Embryonic facial prominence (tissue), 1 donor: Measurements from ENCODE around the gene CPSF3.

ENCODE experiments used
- DNase-seq: peaks from one replicate; pipeline ENCODE4 v3.0.0-alpha.2; 2016; ENCODE audit errors: extremely low spot score

CPSF3 gene

GRCh38 chr2:9423100-9423921 is at the start of gene CPSF3, which contains the start of gene ITGB1BP1:
TSS of gene CPSF3 (plus strand) at chr2:9423654. CDS start at chr2:9423774, 120 bp downstream.
TSS of gene ITGB1BP1 (minus strand) at chr2:9423528. CDS start at chr2:9418697, 4,831 bp downstream.
- DNase-seq, result peak; percentile 98

DNA sequence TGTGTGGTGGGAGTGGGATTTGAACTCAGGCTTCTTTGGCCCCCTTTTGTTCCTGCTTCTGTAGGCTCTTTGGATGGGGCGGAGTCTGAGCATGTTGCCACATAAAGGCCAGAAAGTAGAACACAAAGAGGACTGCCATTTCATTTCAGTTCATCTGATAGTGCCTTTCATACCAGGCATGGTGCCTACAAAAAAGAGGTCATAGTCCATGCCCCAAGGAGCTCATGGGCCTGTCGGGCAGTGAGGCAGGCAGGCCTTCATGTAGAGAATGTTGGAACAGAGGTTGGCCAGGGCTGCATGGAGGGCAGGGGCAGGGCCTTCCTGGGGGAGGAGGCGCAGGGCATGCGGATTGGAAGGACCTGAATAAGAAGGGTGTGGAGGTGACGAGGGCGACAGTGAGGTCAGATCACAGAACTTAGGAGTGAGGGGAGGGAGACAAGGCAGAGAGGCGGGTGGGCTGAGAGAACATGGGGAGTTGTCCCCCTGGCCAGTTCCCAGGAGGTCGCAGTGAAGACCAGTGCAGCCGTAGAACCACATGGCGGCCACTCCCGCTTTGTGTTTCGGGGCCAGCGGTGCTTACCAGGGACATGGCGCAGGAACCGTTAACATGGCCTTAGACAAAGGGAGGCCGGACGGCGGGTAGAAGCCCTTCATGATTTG is 49.3 kb upstream of the CPSF3 start:
- DNase-seq, result no peak

DNA sequence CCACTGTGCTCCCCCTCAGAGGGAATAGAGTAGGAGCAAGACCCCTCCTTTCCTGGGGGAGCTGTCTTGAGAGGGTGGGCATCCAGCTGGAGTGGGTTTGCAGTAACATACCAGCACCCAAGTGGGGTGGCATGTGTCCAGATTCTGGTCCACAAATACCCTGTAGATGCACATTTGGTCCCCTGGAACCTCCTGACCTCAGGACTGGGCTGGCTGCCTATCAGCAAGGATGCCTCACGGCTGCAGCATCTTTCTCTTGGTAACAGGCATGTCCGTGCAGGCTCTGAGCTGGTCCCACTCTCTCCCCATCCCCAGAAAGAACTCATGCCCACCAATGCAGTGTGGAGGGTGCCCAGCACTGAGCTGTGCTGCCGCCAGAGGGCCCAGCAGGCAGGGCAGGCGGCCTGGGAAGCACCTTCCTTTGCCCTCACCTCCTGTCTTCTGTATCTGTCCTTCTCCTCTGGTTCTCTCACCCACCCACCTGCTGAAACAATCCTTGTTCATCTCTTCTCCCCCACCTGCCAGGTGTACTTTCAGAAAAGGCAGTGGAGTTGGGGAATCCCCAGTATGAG is 47.5 kb upstream of the CPSF3 start:
- no peak for DNase-seq

GRCh38 chr2:9377461-9378097 is 45.9 kb upstream of the CPSF3 start:
- DNase-seq, result no peak

DNA sequence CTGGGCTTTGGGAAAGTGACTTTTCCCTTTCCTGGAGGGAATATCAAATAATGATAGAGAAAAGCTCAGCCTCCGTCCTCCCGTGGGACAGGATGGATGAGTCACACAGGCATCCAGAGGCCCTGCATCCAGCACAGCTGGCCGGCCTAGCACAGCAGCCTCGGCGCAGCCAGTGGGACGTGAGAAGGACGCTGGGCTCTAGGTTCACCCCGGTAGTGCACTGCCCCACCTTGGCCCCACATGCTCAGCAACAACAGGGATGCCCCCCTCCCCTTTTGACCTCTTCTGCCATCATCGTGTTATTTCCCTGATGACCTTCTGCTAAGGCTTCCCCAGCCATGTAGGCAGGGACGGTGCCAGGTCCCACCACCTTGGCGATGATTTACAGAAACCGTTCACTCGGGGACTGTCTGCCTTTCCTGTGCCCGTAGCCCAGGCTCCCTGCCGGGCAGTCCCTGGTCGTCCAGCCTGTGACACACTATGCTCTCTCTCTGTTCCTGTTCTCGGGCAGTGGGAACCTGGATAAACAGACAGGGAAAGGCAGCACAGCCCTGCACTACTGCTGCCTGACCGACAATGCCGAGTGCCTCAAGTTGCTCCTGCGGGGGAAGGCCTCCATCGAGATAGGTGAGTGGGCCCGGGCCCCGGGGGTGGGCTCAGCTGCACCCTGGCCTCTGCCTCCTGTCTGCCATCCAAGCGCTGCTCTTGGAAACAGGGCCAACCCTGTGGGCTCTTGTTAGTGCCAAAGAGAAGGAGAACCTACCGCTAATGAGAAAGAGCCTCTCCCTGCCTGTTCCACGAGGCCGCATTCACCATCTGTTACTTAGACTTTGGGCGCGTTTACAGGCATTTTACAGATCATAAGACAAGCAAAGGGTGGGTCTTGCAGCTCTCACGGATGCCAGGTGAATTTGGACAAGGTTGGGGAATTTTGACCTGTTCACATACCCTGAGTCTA is 44.7 kb upstream of the CPSF3 start:
- DNase-seq, result no peak

DNA sequence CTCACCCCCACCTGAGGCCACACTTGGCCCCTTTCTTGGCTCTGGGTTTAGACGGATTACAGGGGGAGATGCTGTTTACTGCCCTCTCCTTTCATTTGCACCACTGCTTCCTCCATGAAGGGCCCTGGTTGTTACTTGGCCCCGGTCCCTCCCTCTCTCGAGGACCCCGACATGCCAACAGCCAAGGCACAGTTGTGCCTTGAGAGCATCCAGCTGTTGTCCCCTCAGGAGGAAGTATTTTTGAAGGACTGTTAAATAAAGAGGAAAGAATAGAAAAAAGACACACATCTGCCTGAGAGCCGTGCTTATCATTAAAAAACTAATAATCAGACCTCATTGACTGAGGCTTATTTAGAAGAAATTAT is 44.1 kb upstream of the CPSF3 start:
- DNase-seq, result no peak

GRCh38 chr2:9380702-9381628 is 42.5 kb upstream of the CPSF3 start:
- DNase-seq, result no peak

DNA sequence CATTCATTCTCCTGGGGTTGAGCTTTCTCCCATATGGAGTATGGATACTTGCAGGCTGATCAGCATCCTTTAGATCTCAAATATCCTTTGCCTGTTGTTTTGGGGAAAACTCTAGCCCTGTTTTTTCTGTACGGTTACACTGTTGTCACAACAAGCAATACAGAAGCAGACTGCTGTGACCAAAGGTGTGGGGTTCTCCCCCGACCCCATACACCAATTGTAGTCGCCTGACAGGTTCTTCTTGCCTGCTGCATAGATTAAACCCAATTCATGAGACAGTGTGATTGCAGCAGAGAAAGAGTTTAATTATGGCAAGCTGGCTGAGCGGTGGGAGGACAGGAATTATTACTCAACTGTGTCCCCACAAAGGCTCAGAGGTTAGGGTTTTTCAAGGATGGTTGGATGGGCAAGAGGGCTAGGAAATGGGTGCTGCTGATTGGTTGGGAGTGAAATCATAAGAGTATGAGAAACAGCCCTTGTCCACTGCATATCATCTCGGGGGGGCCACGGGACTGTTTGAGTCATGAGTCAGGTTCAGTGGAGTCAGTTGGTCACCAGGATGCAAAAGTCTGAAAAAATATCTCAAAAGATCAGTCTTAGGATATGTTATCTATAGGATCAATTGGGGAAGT is 40.7 kb upstream of the CPSF3 start:
- no peak for DNase-seq

- no peak for DNase-seq
Measured at GRCh38 chr2:9384521-9384920, 38.9 kb upstream of the CPSF3 start.

DNA sequence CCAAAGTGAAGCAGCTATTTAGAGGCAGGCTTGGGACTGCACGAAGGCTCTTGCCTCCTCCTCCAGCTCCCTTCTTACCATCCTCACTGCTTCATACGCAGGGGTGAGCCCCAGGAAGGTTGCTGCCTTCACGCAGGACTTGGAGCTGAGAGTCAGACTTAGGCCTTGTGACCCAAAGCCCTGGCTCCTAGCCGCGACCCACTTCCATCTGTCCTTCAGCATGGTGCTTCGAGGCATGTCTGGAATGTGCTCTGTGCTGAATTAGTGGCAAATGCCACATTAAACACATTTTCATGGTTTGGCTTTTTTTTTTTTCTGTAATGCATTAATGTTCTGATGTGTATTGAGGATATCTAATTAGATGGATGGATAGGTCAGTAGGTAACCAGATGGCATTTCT is 37.6 kb upstream of the CPSF3 start:
- DNase-seq, result no peak

GRCh38 chr2:9388199-9388681 is 35.2 kb upstream of the CPSF3 start:
- no peak for DNase-seq

GRCh38 chr2:9388950-9389911 is 34.2 kb upstream of the CPSF3 start:
- no peak for DNase-seq

GRCh38 chr2:9390151-9390850 is 33.2 kb upstream of the CPSF3 start:
- DNase-seq, result no peak

GRCh38 chr2:9390991-9391390 is 32.5 kb upstream of the CPSF3 start:
- DNase-seq, result no peak

- DNase-seq, result no peak
Measured at GRCh38 chr2:9391961-9392720, 31.3 kb upstream of the CPSF3 start.

DNA sequence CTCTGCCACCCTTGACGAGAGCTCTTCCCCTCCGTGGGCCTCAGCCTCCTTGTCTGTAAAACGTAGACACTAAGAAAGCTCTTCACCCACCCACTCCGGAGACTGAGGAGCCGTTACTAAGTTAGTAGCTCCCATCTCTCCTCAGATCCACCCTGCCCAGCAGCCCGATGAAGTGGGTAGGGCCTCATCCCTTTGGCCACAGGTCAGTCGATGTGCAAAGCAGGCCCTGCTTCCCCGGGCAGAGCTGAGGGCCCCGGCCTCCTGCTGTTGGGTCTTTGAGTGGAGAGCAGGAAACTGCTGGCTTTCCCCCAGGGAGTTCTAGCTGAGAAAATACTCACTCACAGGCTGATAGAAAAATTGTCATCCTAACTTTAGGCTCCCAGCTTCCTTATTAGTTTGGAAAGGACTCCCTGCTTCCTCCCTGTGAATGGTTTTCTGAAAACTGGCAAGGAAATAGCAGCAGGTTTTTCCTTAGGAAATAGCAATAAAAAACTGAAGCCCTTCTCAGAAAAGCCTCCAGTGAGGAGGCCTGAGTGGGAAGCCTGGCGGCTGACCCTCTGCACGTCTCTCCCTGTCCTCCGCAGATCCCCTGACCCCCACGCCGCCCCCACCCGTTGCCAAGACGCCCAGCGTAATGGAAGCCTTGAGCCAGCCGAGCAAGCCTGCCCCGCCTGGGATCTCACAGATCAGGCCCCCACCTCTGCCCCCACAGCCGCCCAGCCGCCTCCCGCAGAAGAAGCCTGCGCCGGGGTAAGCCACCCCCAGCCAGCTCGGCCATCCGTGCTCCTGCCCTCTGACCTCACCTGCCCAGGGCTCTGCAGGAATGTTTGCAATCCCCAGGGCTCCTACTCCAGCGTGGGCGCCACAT is 30.3 kb upstream of the CPSF3 start:
- no peak for DNase-seq
